ENCODE results near the gene GNB2. TPM values are rescaled to one million over a fixed set of nuclear protein-coding genes. Genes with fewer than 3 reads are reported as not detected.

The GNB2 gene
- total and polyA plus RNA-seq, 2 of the 13 experiments (the other 11 are each of a cell fraction or from before 2014, with no cell fraction given) = 48.3 to 67.1 TPM

DNA sequence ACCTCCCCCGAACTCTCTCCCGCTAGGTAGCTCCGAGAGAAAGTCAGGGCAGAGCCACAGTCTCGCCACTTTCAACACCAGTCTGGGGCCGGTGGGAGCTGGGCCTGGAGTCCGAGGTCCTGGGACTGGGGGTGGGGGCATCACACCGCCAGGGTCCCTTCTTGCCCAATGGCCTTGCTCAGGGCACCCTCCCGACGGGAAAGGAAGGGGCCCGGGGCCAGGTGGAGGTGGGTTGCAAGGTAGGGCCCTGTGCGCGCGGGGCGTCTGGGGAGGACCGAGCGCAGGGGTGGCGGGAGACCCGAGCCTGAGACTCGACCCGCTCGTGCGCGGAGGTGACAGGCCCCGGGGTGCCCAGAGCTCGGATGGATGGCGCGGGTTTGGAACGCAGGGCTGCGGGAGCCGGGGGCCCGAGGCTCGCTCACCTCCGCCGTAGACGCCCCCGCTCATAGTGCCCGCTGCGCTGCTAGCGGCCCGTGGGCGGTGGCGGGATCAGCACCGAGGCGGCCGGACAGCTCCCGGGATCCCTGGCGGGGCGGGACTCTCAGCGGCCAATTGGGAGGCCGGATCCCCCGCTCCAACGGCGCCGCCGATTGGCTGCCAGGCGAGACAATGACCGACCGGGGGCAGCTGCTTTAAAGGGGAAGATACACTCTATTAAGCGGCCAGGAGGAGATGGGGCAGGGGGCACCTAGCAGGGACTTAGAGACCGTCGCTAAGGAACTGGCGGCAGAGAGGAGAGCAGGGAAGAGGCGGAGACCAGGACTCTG is 17.4 kb upstream of the GNB2 start, which contains the start of gene ACTL6B (continued):
- TF ChIP-seq, protein P1, sequence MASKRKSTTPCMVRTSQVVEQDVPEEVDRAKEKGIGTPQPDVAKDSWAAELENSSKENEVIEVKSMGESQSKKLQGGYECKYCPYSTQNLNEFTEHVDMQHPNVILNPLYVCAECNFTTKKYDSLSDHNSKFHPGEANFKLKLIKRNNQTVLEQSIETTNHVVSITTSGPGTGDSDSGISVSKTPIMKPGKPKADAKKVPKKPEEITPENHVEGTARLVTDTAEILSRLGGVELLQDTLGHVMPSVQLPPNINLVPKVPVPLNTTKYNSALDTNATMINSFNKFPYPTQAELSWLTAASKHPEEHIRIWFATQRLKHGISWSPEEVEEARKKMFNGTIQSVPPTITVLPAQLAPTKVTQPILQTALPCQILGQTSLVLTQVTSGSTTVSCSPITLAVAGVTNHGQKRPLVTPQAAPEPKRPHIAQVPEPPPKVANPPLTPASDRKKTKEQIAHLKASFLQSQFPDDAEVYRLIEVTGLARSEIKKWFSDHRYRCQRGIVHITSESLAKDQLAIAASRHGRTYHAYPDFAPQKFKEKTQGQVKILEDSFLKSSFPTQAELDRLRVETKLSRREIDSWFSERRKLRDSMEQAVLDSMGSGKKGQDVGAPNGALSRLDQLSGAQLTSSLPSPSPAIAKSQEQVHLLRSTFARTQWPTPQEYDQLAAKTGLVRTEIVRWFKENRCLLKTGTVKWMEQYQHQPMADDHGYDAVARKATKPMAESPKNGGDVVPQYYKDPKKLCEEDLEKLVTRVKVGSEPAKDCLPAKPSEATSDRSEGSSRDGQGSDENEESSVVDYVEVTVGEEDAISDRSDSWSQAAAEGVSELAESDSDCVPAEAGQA (IDR thresholded peaks at IDR 0.05; ENCODE audit: low read depth) = no peak
- TF ChIP-seq, protein P1 (CRISPR knock-in tag; IDR thresholded peaks at IDR 0.05; ENCODE audit: borderline replicate concordance) = 0 out of 2 replicates have a peak, but pooled peaks have one; percentile 29
- TF ChIP-seq ZC3H4 (CRISPR knock-in tag; IDR thresholded peaks at IDR 0.05; ENCODE audit: borderline replicate concordance) (no peak), NCOR1 (IDR thresholded peaks at IDR 0.05; ENCODE audit: borderline replicate concordance, low read length) (no peak), ZNF451 (CRISPR knock-in tag; IDR thresholded peaks at IDR 0.05) (no peak), ATF7 (IDR thresholded peaks at IDR 0.05) (no peak), ATF7 (CRISPR knock-in tag; IDR thresholded peaks at IDR 0.05) (no peak), ZNF407 (CRISPR knock-in tag; IDR thresholded peaks at IDR 0.05; ENCODE audit: not compliant biosample characterization) (no peak), NCOA5 (CRISPR knock-in tag; IDR thresholded peaks at IDR 0.05) (no peak), ZNF747 (CRISPR knock-in tag; IDR thresholded peaks at IDR 0.05; ENCODE audit: borderline replicate concordance) (peak; percentile 73; the same call in 1 of the 2 replicates)
- TF ChIP-seq, protein P2, sequence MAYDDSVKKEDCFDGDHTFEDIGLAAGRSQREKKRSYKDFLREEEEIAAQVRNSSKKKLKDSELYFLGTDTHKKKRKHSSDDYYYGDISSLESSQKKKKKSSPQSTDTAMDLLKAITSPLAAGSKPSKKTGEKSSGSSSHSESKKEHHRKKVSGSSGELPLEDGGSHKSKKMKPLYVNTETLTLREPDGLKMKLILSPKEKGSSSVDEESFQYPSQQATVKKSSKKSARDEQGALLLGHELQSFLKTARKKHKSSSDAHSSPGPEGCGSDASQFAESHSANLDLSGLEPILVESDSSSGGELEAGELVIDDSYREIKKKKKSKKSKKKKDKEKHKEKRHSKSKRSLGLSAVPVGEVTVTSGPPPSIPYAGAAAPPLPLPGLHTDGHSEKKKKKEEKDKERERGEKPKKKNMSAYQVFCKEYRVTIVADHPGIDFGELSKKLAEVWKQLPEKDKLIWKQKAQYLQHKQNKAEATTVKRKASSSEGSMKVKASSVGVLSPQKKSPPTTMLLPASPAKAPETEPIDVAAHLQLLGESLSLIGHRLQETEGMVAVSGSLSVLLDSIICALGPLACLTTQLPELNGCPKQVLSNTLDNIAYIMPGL (CRISPR knock-in tag; IDR thresholded peaks at IDR 0.05; ENCODE audit: borderline replicate concordance in 1 of 2, low read depth in 1 of 2) = no peak
